GM12878 (cell line): ENCODE measurements around the gene HMOX1.

Experiments used
- ATF2 ChIP-seq: IDR thresholded peaks from 2 replicates; pipeline ENCODE4 v1.6.1; 2012; ENCODE audit warnings: low read length, inconsistent platforms
- EP300 ChIP-seq, 2 experiments: fragments of 150-350 bp in 1 of 2; IDR thresholded peaks; 2 replicates each; pipeline ENCODE4 v1.6.1; 2011 to 2012; ENCODE audit warnings: low read depth in 2 of 2, low read length in 2 of 2, borderline replicate concordance in 1 of 2, improper control_type of control experiment in 1 of 2, inconsistent platforms in 1 of 2; ENCODE audit not compliant: control insufficient read depth in 1 of 2
- NFIC ChIP-seq: IDR thresholded peaks from 2 replicates; pipeline ENCODE4 v1.6.1; 2012; ENCODE audit warnings: low read depth, mild to moderate bottlenecking, inconsistent platforms, low read length, moderate library complexity
- PAX8 ChIP-seq: fragments of 450-650 bp; IDR thresholded peaks from 2 replicates; pipeline ENCODE4 v1.6.1; 2017; ENCODE audit warnings: mild to moderate bottlenecking, moderate library complexity
- POLR2A ChIP-seq: IDR thresholded peaks from 2 replicates; pipeline ENCODE4 v1.6.1; 2011; ENCODE audit warnings: low read depth, mild to moderate bottlenecking, low read length
- POLR2AphosphoS2 ChIP-seq: IDR thresholded peaks from 2 replicates; pipeline ENCODE4 v1.6.1; 2011; ENCODE audit warnings: low read depth, mild to moderate bottlenecking, low read length, improper control_type of control experiment, moderate library complexity
- POLR2AphosphoS5 ChIP-seq: IDR thresholded peaks from 2 replicates; pipeline ENCODE4 v1.6.1; 2011; ENCODE audit warnings: mild to moderate bottlenecking, low read length, inconsistent platforms
- RAD21 ChIP-seq: IDR thresholded peaks from 2 replicates; pipeline ENCODE4 v1.6.1; 2011; ENCODE audit warnings: mild to moderate bottlenecking, low read depth, low read length, moderate library complexity; ENCODE audit not compliant: insufficient read depth
- SIX5 ChIP-seq: IDR thresholded peaks from 2 replicates; pipeline ENCODE4 v1.6.1; 2011; ENCODE audit warnings: mild to moderate bottlenecking, low read depth, low read length, moderate library complexity; ENCODE audit not compliant: severe bottlenecking
- SP1 ChIP-seq: IDR thresholded peaks from one replicate; pipeline ENCODE4 v1.6.1; 2011; ENCODE audit warnings: low read depth, low read length
- ZNF384 ChIP-seq: IDR thresholded peaks from 2 replicates; pipeline ENCODE4 v1.6.1; 2012; ENCODE audit warnings: low read depth, mild to moderate bottlenecking, low read length, improper control_type of control experiment, borderline replicate concordance
- TF ChIP-seq, protein P1 (sequence below), 3 experiments: IDR thresholded peaks in 2 of 3; conservative IDR thresholded peaks in 1 of 3; 2 replicates each; pipeline ENCODE4 v1.5.1; 2011; ENCODE audit warnings: low read depth in 3 of 3, low read length in 3 of 3, mild to moderate bottlenecking in 3 of 3, control low read depth in 2 of 3, moderate library complexity in 2 of 3, inconsistent platforms in 1 of 3, mixed read lengths in 1 of 3; ENCODE audit not compliant: control insufficient read depth in 2 of 3, insufficient read depth in 1 of 3; ENCODE audit errors: extremely low read depth in 1 of 3

DNA sequence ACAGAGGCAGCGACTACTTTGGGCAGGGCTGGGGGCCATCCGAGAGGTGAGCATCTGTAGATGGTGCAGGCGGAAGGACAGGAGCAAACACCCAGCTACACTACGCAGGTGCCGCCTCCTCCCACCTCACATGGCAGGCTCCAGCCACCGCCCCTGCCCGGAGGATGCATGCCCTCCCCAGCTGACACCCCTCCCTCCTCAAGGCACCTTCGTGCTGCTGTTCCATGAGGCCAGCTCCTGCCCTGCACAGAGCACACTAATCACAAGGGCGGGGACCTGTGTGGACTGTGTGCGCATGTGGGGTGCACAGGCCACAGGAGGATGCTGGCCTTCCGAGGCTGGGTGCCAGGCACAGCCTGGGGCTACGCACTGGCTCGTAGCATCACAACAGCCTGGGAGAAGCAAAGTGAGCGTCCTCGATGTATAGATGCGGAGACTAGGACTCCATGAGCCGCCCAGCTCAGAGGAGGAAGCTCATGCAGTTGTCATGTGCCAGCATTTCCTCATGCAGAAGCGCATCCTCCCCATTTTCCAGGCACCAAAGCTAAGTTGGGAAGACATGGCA, 32.8 kb upstream of the HMOX1 start:
- TF ChIP-seq, protein P1, sequence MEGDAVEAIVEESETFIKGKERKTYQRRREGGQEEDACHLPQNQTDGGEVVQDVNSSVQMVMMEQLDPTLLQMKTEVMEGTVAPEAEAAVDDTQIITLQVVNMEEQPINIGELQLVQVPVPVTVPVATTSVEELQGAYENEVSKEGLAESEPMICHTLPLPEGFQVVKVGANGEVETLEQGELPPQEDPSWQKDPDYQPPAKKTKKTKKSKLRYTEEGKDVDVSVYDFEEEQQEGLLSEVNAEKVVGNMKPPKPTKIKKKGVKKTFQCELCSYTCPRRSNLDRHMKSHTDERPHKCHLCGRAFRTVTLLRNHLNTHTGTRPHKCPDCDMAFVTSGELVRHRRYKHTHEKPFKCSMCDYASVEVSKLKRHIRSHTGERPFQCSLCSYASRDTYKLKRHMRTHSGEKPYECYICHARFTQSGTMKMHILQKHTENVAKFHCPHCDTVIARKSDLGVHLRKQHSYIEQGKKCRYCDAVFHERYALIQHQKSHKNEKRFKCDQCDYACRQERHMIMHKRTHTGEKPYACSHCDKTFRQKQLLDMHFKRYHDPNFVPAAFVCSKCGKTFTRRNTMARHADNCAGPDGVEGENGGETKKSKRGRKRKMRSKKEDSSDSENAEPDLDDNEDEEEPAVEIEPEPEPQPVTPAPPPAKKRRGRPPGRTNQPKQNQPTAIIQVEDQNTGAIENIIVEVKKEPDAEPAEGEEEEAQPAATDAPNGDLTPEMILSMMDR (IDR thresholded peaks at IDR 0.05 in 2 of 3, conservative IDR thresholded peaks at IDR 0.05 in 1 of 3; ENCODE audit: control insufficient read depth in 2 of 3, extremely low read depth in 1 of 3, insufficient read depth in 1 of 3, low read depth in 3 of 3, low read length in 3 of 3): no peak
- TF ChIP-seq EP300 (IDR thresholded peaks at IDR 0.05; ENCODE audit: borderline replicate concordance in 1 of 2, control insufficient read depth in 1 of 2, low read depth in 2 of 2, low read length in 2 of 2) (no peak), POLR2A (no peak; the same call in 1 of the 2 replicates), PAX8 (no peak), SIX5 (no peak), RAD21 (no peak), POLR2AphosphoS2 (no peak), NFIC (no peak), SP1 (no peak), ZNF384 (no peak), ATF2 (no peak), POLR2AphosphoS5 (no peak)
